WERI-Rb-1 (cell line): ENCODE measurements around the gene SLC51A.
"Not testable (repeated sequence)": the region's sequence is repeated elsewhere in the genome, so short reads cannot be mapped to it uniquely, and the experiment has no call there.

Source experiments
- DNase-seq: peaks from one replicate; pipeline ENCODE4 v3.0.0-alpha.2; 2020
- H3K27ac ChIP-seq: fragments of 250-450 bp; sonication (Bioruptor Pico); 2 replicates; pipeline ENCODE4 v1.5.1; 2020; ENCODE audit warnings: mild to moderate bottlenecking, moderate library complexity
- H3K27me3 ChIP-seq: fragments of 250-450 bp; sonication (Bioruptor Pico); 2 replicates; pipeline ENCODE4 v1.5.1; 2021; ENCODE audit warnings: mild to moderate bottlenecking, low read depth, moderate library complexity; ENCODE audit not compliant: insufficient read depth, severe bottlenecking
- H3K36me3 ChIP-seq: fragments of 250-450 bp; sonication (Bioruptor Pico); 2 replicates; pipeline ENCODE4 v1.5.1; 2020; ENCODE audit warnings: mild to moderate bottlenecking, moderate library complexity
- H3K4me3 ChIP-seq: 2 replicates; pipeline ENCODE4 v1.5.1; 2011; ENCODE audit warnings: low read depth, mild to moderate bottlenecking, control low read depth, low read length
- H3K9me3 ChIP-seq: fragments of 250-450 bp; sonication (Bioruptor Pico); 2 replicates; pipeline ENCODE4 v1.5.1; 2021; ENCODE audit warnings: mild to moderate bottlenecking, moderate library complexity; ENCODE audit not compliant: severe bottlenecking
- CTCF ChIP-seq: IDR thresholded peaks from 2 replicates; pipeline ENCODE4 v1.5.1; 2011; ENCODE audit warnings: low read depth, mild to moderate bottlenecking, control low read depth, inconsistent platforms, low read length

Gene SLC51A

GRCh38 chr3:196202516-196202970 is 13.8 kb upstream of the SLC51A start:
- no peaks in the 10 kb centered on the region for H3K36me3 ChIP-seq
- no peak for DNase-seq
- H3K27me3 ChIP-seq, result no peaks in the 10 kb centered on the region
- TF ChIP-seq CTCF, result no peak
- H3K9me3 ChIP-seq, result no peaks in the 10 kb centered on the region
- no peak overlapping the region for H3K4me3 ChIP-seq
- no peak overlapping the region for H3K27ac ChIP-seq

GRCh38 chr3:196203846-196204245 is 12.5 kb upstream of the SLC51A start:
- Histone ChIP-seq H3K36me3 (no peaks in the 10 kb centered on the region), H3K9me3 (no peaks in the 10 kb centered on the region), H3K27me3 (no peaks in the 10 kb centered on the region), H3K27ac (no peak overlapping the region), H3K4me3 (no peak overlapping the region)
- no peak for TF ChIP-seq CTCF
- no peak for DNase-seq

- not testable (repeated sequence) for DNase-seq, H3K27me3 ChIP-seq, H3K4me3 ChIP-seq, H3K9me3 ChIP-seq, H3K36me3 ChIP-seq, H3K27ac ChIP-seq
Observed at GRCh38 chr3:196205442-196206205, 10.7 kb upstream of the SLC51A start.

- H3K4me3 ChIP-seq, result no peak overlapping the region
- no peak for DNase-seq
- no peaks in the 10 kb centered on the region for H3K36me3 ChIP-seq
- no peak overlapping the region for H3K27ac ChIP-seq
- no peaks in the 10 kb centered on the region for H3K9me3 ChIP-seq
- H3K27me3 ChIP-seq, result no peaks in the 10 kb centered on the region
- no peak for TF ChIP-seq CTCF
Observed at GRCh38 chr3:196207159-196207832, 9.0 kb upstream of the SLC51A start.

GRCh38 chr3:196207833-196208607 is 8.3 kb upstream of the SLC51A start:
- Histone ChIP-seq H3K9me3 (no peaks in the 10 kb centered on the region), H3K27me3 (no peaks in the 10 kb centered on the region), H3K4me3 (no peak overlapping the region), H3K27ac (no peak overlapping the region), H3K36me3 (no peaks in the 10 kb centered on the region)
- DNase-seq, result no peak
- no peak for TF ChIP-seq CTCF

- no peak for TF ChIP-seq CTCF
- no peaks in the 10 kb centered on the region for H3K36me3 ChIP-seq
- H3K27me3 ChIP-seq, result no peaks in the 10 kb centered on the region
- DNase-seq, result no peak
- no peaks in the 10 kb centered on the region for H3K9me3 ChIP-seq
- no peak overlapping the region for H3K4me3 ChIP-seq
- no peak overlapping the region for H3K27ac ChIP-seq
Observed at GRCh38 chr3:196208942-196209695, 7.2 kb upstream of the SLC51A start.

- not testable (repeated sequence) for DNase-seq
Observed at GRCh38 chr3:196209944-196210672, 6.2 kb upstream of the SLC51A start.

More at GRCh38 chr3:196209944-196210672, 6.2 kb upstream of the SLC51A start:
- not testable (repeated sequence) for H3K27me3 ChIP-seq, H3K36me3 ChIP-seq, H3K27ac ChIP-seq, H3K9me3 ChIP-seq, H3K4me3 ChIP-seq
